Colonic mucosa (tissue), 4 donors: ENCODE measurements around the gene TMUB1. TPM values are rescaled to one million over a fixed set of nuclear protein-coding genes. Genes with fewer than 3 reads are reported as not detected.

Source experiments
- DNase-seq: peaks from one replicate; pipeline ENCODE4 v3.0.0-alpha.2; 2020
- H3K27ac ChIP-seq: fragments of 200-600 bp; one replicate; pipeline ENCODE4 v1.8.0; 2021
- H3K27me3 ChIP-seq: fragments of 200-600 bp; one replicate; pipeline ENCODE4 v1.8.0; 2021
- H3K36me3 ChIP-seq: fragments of 200-600 bp; one replicate; pipeline ENCODE4 v1.8.0; 2021
- H3K4me1 ChIP-seq: fragments of 200-600 bp; one replicate; pipeline ENCODE4 v1.8.0; 2021; ENCODE audit warnings: mild to moderate bottlenecking
- H3K4me3 ChIP-seq: fragments of 200-600 bp; one replicate; pipeline ENCODE4 v1.8.0; 2021
- H3K9ac ChIP-seq, 2 donors: one replicate each; pipeline ENCODE4 v1.7.0; 2013; ENCODE audit warnings: control low read depth in 2 of 2, low read depth in 2 of 2, low read length in 2 of 2
- H3K9me3 ChIP-seq: fragments of 200-600 bp; one replicate; pipeline ENCODE4 v1.8.0; 2021
- intact Hi-C: fragments of 100-400 bp; cut with DNase I; formaldehyde crosslinking; loops from one replicate; pipeline ENCODE4 v1.14.1; 2022
- total RNA-seq, 2 donors: library from RNA; stranded (reverse); fragmentation: NEBNext Ultra II Directional in 1 of 2; extraction: Animal tissue kit (Norgen Biotek cat#: 25700) in 1 of 2; gene quantifications; one replicate each; pipeline ENCODE4 v1.2.1, GENCODE V29; 2021
- TF ChIP-seq, protein P1 (sequence below): fragments of 200-600 bp; IDR thresholded peaks from one replicate; pipeline ENCODE4 v1.8.0; 2022; ENCODE audit warnings: antibody characterized with exemption, mild to moderate bottlenecking
- donor health status: healthy.
- donor health status: DM: no; HTN: no; CAD: no.
- donor health status: DM: no; HTN: no; CAD: no.

TMUB1 gene
- total RNA-seq, 2 donors from 2014 or later = 73.4 to 103 TPM

DNA sequence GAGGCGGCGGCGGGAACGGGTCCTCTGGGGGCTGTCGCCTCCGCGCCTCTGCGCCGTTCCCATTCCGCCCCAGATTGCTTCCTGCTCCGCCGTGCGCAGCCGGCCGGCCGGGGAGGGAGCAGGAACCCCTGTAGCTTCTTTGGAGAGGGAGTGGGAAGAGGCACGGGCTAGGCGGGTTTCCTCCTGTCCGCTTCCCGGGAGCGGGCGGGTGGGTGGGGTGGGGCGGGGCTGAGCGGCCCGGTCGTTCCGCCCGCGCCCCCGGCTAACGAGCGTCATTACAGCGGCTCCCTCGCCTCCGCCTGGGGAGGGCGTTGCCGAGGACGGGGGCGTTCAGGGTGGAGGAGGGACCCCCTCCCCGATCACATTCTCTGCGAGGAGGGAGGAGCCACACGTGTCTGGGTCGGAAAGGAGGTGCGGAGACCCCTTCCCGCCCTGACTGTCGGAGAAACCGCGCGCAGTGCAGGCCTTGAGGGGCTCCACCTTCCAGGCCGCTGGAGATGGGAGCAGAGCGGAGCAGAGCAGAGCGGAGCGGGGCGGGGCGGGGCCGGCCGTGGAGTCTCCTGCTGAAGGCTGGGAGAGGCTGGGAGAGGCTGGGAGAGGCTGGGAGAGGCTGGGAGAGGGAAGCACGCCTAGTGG is 42.7 kb upstream of the TMUB1 start:
- peak overlapping the region; percentile 46 to 47 for H3K9ac ChIP-seq
- no peaks in the 10 kb centered on the region for H3K27me3 ChIP-seq
- peak; percentile 83 for DNase-seq
- peak overlapping the region; percentile 82 for H3K27ac ChIP-seq
- TF ChIP-seq, protein P1, sequence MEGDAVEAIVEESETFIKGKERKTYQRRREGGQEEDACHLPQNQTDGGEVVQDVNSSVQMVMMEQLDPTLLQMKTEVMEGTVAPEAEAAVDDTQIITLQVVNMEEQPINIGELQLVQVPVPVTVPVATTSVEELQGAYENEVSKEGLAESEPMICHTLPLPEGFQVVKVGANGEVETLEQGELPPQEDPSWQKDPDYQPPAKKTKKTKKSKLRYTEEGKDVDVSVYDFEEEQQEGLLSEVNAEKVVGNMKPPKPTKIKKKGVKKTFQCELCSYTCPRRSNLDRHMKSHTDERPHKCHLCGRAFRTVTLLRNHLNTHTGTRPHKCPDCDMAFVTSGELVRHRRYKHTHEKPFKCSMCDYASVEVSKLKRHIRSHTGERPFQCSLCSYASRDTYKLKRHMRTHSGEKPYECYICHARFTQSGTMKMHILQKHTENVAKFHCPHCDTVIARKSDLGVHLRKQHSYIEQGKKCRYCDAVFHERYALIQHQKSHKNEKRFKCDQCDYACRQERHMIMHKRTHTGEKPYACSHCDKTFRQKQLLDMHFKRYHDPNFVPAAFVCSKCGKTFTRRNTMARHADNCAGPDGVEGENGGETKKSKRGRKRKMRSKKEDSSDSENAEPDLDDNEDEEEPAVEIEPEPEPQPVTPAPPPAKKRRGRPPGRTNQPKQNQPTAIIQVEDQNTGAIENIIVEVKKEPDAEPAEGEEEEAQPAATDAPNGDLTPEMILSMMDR = no peak
- no peaks in the 10 kb centered on the region for H3K36me3 ChIP-seq
- peaks cover 4% of the 10 kb centered on the region for H3K4me1 ChIP-seq
- intact Hi-C loops = loop anchor here (10.0 kb wide), 1 partner anchor 119 kb away; the partner anchor contains the start of gene SMARCD3
- no peaks in the 10 kb centered on the region for H3K9me3 ChIP-seq
- peak overlapping the region; percentile 37 for H3K4me3 ChIP-seq

DNA sequence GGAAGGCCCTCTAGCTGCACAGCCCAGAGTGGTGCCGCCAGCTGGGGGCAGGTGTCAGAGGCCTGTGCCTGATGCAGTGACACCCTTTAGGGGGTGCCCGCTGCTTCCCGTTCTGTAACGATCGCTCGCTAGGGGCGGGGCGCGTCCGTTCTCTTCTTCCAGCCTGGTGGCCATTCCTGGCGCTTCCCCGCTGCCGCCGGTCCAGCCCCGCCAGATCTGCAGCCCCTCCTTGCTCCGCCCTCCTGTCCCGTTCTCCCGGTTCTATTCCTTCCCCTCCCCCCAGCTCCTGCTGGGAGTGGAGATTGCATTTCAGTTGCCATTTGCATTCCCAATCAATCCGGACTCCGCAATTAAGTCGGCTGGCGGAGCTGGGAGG is 42.2 kb upstream of the TMUB1 start:
- Histone ChIP-seq H3K9me3 (no peaks in the 10 kb centered on the region), H3K27me3 (no peaks in the 10 kb centered on the region), H3K4me3 (peak overlapping the region; percentile 37), H3K4me1 (peaks cover 4% of the 10 kb centered on the region), H3K9ac (peak overlapping the region; percentile 46 to 47), H3K36me3 (no peaks in the 10 kb centered on the region), H3K27ac (peak overlapping the region; percentile 82)
- TF ChIP-seq, protein P1 = peak; percentile 14
- intact Hi-C loops = loop anchor here (10.0 kb wide), 1 partner anchor 119 kb away; the partner anchor contains the start of gene SMARCD3
- DNase-seq = peak; percentile 74

DNA sequence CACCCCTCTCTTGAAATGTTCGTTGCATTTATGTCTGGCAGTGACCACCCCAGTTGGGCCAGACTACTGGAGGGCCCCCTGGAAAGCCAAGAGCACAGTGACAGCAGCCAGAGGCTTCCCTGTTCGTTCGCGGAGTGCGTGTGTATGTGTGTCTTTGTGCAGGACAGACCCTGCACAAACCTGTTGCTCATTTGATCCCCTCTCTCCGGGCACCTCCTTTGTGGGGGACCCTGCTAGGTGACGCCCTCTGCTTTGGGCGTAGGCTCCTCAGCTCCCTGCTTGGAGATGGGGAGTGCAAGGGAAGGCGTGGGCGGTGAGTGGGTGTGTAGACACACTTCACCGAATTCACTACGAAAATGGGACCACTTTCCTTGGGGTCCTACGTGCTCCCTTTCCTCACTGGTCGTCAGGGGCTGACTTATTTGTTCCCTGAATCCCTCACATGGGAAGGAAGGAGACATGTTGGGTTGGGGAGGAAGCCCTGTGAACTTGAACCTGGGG is 41.7 kb upstream of the TMUB1 start:
- DNase-seq = no peak
- peak overlapping the region; percentile 37 for H3K4me3 ChIP-seq
- no peaks in the 10 kb centered on the region for H3K36me3 ChIP-seq
- H3K9me3 ChIP-seq = no peaks in the 10 kb centered on the region
- H3K4me1 ChIP-seq = peaks cover 4% of the 10 kb centered on the region
- H3K27me3 ChIP-seq = no peaks in the 10 kb centered on the region
- TF ChIP-seq, protein P1 = no peak
- peak overlapping the region; percentile 82 for H3K27ac ChIP-seq
- H3K9ac ChIP-seq = peak overlapping the region in 1 of 2 donors; percentile 46
- intact Hi-C loops = loop anchor here (1.0 to 10.0 kb wide), 3 partner anchors 47 to 177 kb away; partner anchors contain the start of gene SMARCD3

DNA sequence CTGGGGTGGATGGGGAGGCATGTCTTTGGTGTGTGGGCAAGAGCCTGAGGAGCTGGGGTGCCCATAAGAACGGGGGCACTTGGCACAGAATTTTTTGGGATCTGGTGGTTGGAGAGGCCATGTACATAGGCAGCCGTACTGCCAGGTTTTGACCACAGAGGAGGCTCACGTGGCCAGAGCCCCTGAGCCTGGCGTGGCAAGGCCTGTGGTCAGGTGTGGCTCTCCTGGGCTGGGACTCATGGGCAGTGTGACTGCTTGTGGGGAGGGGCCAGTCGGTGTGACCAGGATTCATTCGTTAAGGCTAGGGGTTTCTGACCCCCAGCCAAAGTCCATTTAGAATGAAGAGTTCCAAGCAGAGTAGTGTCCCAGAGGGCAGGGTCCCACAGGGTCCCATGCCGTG is 41.2 kb upstream of the TMUB1 start:
- H3K9me3 ChIP-seq = no peaks in the 10 kb centered on the region
- H3K4me3 ChIP-seq = no peak overlapping the region
- H3K9ac ChIP-seq = no peak overlapping the region
- TF ChIP-seq, protein P1 = no peak
- no peak for DNase-seq
- H3K4me1 ChIP-seq = peaks cover 4% of the 10 kb centered on the region
- intact Hi-C loops = loop anchor here (1.0 to 10.0 kb wide), 3 partner anchors 48 to 178 kb away; partner anchors contain the start of gene SMARCD3
- H3K36me3 ChIP-seq = no peaks in the 10 kb centered on the region
- H3K27ac ChIP-seq = no peak overlapping the region
- H3K27me3 ChIP-seq = no peaks in the 10 kb centered on the region

DNA sequence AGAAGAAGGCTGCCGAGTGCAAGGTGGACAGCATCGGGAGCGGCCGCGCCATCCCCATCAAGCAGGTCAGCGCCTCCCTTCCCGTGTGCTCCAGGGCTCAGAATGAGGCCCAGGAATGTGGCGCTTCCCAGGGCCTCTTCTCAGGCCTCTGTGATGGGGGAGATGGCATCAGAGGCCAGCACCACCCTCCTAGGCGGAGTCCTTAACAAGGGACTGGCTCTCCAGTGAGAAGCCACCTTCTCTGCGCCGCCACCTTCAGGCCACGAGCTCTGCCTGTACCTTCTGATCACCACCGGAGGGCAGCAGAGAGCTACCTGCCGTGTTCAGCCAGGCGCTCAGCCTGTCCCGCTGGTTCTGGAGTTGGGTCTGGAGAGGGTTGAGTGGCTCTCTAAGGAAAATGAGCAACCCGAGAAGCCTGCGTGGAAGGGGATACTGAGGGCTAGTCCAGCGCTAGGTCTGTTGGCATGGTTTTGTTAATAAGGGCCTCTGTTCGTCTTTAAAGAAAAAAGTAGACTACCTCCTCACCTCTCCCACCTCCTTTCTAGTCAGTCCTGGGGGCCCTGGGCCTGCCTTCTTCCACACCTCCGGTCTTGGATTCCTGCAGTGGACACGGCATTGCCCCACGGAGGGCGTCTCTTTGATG is 40.6 kb upstream of the TMUB1 start:
- Histone ChIP-seq H3K27ac (no peak overlapping the region), H3K27me3 (no peaks in the 10 kb centered on the region), H3K9me3 (no peaks in the 10 kb centered on the region), H3K9ac (no peak overlapping the region), H3K4me3 (no peak overlapping the region), H3K4me1 (peaks cover 4% of the 10 kb centered on the region), H3K36me3 (no peaks in the 10 kb centered on the region)
- TF ChIP-seq, protein P1 = peak; percentile 91
- DNase-seq = peak; percentile 90
- intact Hi-C loops = loop anchor here (1.0 to 10.0 kb wide), 3 partner anchors 48 to 178 kb away; partner anchors contain the start of gene SMARCD3
